HPDE6-E6E7 (cell line): Measurements from ENCODE around the gene ACACB.

Experiments
- DNase-seq: peaks from one replicate; pipeline ENCODE4 v3.0.0; 2011; ENCODE audit warnings: missing footprints; ENCODE audit errors: extremely low spot score

The ACACB gene

DNA sequence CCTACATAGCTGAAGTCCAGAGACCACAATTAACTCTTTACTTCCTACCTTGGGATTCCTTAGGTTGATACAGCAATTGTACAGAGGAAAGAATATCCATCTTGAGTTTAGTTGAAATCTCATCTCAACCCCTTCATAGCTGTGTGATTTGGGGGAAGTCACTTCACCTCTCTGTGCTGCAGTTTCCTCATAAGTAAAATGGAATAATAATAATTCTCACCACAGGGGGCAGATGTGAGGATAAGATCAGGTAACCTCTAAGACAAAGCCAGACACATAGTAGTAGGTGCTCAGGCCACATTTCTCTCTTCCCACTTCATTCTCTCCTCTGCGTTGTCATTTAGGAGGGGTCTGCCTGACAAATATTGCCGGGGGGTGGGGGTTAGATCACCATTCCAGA, 186.0 kb downstream of the ACACB start:
- peak; percentile 10 for DNase-seq

DNA sequence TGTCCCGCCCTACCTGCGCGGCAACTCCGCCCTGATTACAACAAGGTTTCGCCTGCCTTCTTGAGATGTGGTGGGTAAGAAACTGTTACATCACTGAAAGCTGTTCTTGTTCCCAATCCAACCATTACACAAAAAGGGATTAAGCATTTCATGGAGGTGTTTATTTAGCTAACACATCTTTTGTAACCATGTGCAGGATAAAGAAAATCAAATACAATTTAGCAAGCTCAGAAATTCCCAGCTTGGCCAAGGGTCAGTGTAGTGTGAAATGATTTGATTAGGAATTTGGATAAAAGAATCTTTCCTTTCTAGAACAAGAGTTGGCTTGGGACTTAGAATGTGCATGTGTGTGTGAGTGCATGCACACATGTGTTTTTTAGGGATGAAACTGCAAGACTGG, 186.4 kb downstream of the ACACB start:
- DNase-seq = no peak

- DNase-seq = no peak
Measured at GRCh38 chr12:109304485-109304884, 188.1 kb downstream of the ACACB start.

DNA sequence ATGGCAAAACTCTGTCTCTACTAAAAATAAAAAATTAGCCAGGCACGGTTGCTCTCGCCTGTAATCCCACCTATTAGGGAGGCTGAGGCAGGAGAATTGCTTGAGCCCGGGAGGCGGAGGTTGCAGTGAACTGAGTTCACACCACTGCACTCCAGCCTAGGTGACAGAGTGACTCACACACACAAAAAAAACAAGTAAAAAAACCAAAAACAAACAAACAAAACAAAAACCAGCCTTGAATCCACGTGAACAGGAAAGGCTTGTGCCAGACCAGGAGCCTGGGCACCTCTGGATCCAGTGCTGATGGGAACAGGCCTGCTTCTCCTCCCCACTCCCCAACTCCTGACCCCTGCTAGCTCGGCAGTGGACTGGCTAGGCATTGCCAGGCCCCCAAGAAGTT, 189.2 kb downstream of the ACACB start:
- no peak for DNase-seq

GRCh38 chr12:109307051-109307450, 190.7 kb downstream of the ACACB start:
- DNase-seq = no peak

- no peak for DNase-seq
Measured at GRCh38 chr12:109308534-109309380, 192.4 kb downstream of the ACACB start, which contains the start of gene FOXN4. Gene FOXN4 (minus strand): TSS chr12:109309284. CDS start chr12:109308321, 963 bp downstream.

GRCh38 chr12:109309381-109310246, 193.2 kb downstream of the ACACB start:
- no peak for DNase-seq

DNA sequence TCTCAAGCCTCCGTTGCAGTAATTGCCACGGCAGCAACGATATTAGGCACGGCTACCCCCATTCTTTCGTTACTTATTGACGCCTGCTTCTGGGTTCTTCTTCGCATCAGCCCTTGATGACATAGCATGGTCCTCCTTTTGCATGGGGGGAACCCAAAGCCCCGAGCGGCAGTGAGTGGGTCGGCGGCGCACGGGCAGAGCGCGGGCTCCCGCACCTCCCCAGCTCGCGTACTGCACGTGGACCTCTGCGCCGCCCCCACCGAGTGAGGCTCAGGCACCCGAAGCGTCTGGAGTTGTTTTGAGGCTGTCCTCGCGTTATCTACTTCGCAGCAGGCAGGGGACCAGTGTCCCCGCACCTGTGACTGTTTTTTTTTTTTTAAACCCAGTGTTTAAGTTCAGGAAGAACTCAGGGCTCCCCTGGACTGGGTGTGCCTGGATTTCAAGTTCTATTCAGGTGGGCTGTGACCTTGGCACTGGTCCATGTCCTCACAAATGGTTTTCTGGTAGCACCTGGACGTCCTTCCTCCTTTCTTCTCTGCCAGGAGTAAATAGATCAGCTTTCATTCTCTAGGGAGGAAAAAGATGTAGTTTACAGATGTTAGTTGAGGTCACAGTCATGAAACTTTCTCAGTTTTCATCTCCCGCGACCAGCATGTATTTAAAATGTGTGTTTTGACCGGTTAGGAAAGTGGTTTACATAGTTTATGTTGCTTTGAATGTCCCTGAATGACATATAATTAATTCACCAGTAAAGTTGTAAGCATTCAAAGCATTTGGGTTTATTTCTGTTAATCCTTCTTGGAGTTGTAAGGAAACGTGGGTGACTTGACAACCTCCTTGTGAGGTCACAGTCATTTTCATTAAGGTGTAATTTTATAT, 194.1 kb downstream of the ACACB start:
- DNase-seq = no peak
